ENCODE results near the gene UBA5. TPM values are rescaled to one million over a fixed set of nuclear protein-coding genes. Genes with fewer than 3 reads are reported as not detected.

UBA5 gene
- total RNA-seq, 1 donor from 2014 or later, result 36.2 TPM

DNA sequence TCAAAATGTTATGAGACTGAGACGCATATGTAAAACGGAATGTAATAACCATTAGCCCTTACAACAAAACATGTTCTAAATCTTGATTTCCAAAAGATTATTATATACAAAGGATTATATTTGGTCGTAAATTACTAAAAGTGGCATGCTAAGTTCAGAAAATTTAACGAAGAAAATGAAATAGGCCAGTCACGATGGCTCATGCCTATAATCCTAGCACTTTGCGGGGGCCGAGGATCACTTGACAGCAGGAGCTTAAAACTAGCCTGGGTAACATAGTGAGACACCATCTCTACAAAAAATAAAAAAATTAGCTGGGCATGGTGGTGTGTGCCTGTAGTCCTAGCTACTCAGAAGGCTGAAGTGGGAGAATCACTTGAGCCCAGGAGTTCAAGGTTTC lies 29.5 kb upstream of the UBA5 start:
- H3K4me1 Mint-ChIP-seq (ENCODE audit: low read depth, unreplicated experiment), result peaks cover 3% of the 10 kb centered on the region
- peak overlapping the region; percentile 13 for H3K9ac ChIP-seq (ENCODE audit: low read length)
- H3K4me1 ChIP-seq (ENCODE audit: insufficient read depth, low read length), result peaks cover 10% of the 10 kb centered on the region
- no peaks in the 10 kb centered on the region for H3K27me3 Mint-ChIP-seq (ENCODE audit: low read depth, unreplicated experiment)
- H3K9me3 ChIP-seq (ENCODE audit: insufficient read depth, low read depth, low read length), result no peaks in the 10 kb centered on the region
- H3K4me3 Mint-ChIP-seq (ENCODE audit: unreplicated experiment), result no peak overlapping the region
- FAIRE-seq (no peak), DNase-seq (ENCODE audit: low read depth) (no peak)
- H3K4me2 ChIP-seq (ENCODE audit: low read length), result no peak overlapping the region
- H3K9me3 Mint-ChIP-seq (ENCODE audit: unreplicated experiment), result no peaks in the 10 kb centered on the region
- H3K4me3 ChIP-seq (ENCODE audit: insufficient read depth, low read depth, low read length), result no peak overlapping the region
- H3K36me3 Mint-ChIP-seq (ENCODE audit: low read depth, unreplicated experiment), result no peaks in the 10 kb centered on the region
- peaks cover 11% of the 10 kb centered on the region for H3K36me3 ChIP-seq (ENCODE audit: insufficient read depth, low read length)
- no peaks in the 10 kb centered on the region for H4K20me1 ChIP-seq (ENCODE audit: insufficient read depth, low read length)
- H3K27me3 ChIP-seq (ENCODE audit: insufficient read depth, low read length), result no peaks in the 10 kb centered on the region
- no peaks in the 10 kb centered on the region for H3K79me2 ChIP-seq (ENCODE audit: insufficient read depth, low read length)
- H3K27ac ChIP-seq (ENCODE audit: low read depth, low read length), result peak overlapping the region; percentile 92
- TF ChIP-seq EZH2 (IDR thresholded peaks at IDR 0.05; ENCODE audit: insufficient read depth, low read length), result no peak
- TF ChIP-seq, protein P1, sequence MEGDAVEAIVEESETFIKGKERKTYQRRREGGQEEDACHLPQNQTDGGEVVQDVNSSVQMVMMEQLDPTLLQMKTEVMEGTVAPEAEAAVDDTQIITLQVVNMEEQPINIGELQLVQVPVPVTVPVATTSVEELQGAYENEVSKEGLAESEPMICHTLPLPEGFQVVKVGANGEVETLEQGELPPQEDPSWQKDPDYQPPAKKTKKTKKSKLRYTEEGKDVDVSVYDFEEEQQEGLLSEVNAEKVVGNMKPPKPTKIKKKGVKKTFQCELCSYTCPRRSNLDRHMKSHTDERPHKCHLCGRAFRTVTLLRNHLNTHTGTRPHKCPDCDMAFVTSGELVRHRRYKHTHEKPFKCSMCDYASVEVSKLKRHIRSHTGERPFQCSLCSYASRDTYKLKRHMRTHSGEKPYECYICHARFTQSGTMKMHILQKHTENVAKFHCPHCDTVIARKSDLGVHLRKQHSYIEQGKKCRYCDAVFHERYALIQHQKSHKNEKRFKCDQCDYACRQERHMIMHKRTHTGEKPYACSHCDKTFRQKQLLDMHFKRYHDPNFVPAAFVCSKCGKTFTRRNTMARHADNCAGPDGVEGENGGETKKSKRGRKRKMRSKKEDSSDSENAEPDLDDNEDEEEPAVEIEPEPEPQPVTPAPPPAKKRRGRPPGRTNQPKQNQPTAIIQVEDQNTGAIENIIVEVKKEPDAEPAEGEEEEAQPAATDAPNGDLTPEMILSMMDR (IDR thresholded peaks at IDR 0.05; ENCODE audit: insufficient read depth, low read depth, low read length), result no peak
- H3K27ac Mint-ChIP-seq (ENCODE audit: unreplicated experiment), result no peak overlapping the region
- no peak overlapping the region for H2AFZ ChIP-seq (ENCODE audit: low read depth, low read length)

DNA sequence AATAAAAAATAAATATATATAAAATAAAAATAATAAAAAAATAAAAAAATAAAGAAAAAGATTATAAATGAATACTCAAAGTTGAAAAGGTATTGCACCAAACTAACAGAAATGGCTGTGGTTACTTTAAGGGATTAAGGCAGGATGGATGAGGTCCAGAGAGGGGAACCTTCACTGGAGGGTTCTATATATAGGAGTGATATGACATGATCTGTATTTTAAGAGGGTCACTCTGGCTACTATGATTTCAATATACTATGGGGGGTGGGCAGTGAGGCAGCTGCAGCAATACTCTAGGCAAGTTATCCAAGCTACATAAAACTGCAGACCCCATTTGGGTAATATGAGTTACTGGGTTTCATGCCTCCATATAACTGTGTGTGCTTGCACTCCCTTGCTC lies 25.1 kb upstream of the UBA5 start:
- peaks cover 2% of the 10 kb centered on the region for H3K4me1 Mint-ChIP-seq (ENCODE audit: low read depth, unreplicated experiment)
- no peaks in the 10 kb centered on the region for H4K20me1 ChIP-seq (ENCODE audit: insufficient read depth, low read length)
- no peaks in the 10 kb centered on the region for H3K79me2 ChIP-seq (ENCODE audit: insufficient read depth, low read length)
- no peaks in the 10 kb centered on the region for H3K9me3 Mint-ChIP-seq (ENCODE audit: unreplicated experiment)
- no peaks in the 10 kb centered on the region for H3K36me3 Mint-ChIP-seq (ENCODE audit: low read depth, unreplicated experiment)
- no peak for FAIRE-seq
- no peak for DNase-seq (ENCODE audit: low read depth)
- H3K27ac Mint-ChIP-seq (ENCODE audit: unreplicated experiment), result no peak overlapping the region
- H3K27me3 Mint-ChIP-seq (ENCODE audit: low read depth, unreplicated experiment), result no peaks in the 10 kb centered on the region
- no peaks in the 10 kb centered on the region for H3K27me3 ChIP-seq (ENCODE audit: insufficient read depth, low read length)
- H3K4me1 ChIP-seq (ENCODE audit: insufficient read depth, low read length), result peaks cover 4% of the 10 kb centered on the region
- no peak overlapping the region for H3K27ac ChIP-seq (ENCODE audit: low read depth, low read length)
- no peak overlapping the region for H3K4me3 Mint-ChIP-seq (ENCODE audit: unreplicated experiment)
- TF ChIP-seq EZH2 (IDR thresholded peaks at IDR 0.05; ENCODE audit: insufficient read depth, low read length), result no peak
- TF ChIP-seq, protein P1 (IDR thresholded peaks at IDR 0.05; ENCODE audit: insufficient read depth, low read depth, low read length), result no peak
- H3K36me3 ChIP-seq (ENCODE audit: insufficient read depth, low read length), result peaks cover 3% of the 10 kb centered on the region
- no peak overlapping the region for H2AFZ ChIP-seq (ENCODE audit: low read depth, low read length)
- H3K9me3 ChIP-seq (ENCODE audit: insufficient read depth, low read depth, low read length), result no peaks in the 10 kb centered on the region
- no peak overlapping the region for H3K9ac ChIP-seq (ENCODE audit: low read length)
- H3K4me3 ChIP-seq (ENCODE audit: insufficient read depth, low read depth, low read length), result no peak overlapping the region
- no peak overlapping the region for H3K4me2 ChIP-seq (ENCODE audit: low read length)

DNA sequence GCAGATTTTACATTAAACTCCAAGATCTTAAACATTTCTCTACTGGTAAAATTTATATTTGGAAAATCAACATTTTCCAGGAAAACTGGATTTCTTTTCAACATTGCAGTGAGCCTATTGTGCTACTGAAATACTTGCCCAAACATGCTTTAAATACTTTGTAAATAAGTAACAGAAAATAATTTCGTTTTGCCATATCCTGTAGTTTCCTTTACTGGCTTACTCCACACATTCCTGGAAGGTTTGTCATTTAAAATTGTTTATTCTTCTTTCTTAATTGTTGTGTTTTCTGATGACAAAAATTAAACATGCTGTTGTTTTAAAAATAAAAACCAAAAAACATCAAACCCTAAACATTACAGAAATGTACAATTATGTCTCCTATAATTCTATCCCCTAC lies 22.5 kb upstream of the UBA5 start:
- TF ChIP-seq, protein P1 (IDR thresholded peaks at IDR 0.05; ENCODE audit: insufficient read depth, low read depth, low read length), result no peak
- no peak for TF ChIP-seq EZH2 (IDR thresholded peaks at IDR 0.05; ENCODE audit: insufficient read depth, low read length)
- Histone ChIP-seq H3K9ac (ENCODE audit: low read length) (no peak overlapping the region), H2AFZ (ENCODE audit: low read depth, low read length) (no peak overlapping the region), H3K4me2 (ENCODE audit: low read length) (peak overlapping the region; percentile 4), H3K27me3 (ENCODE audit: insufficient read depth, low read length) (no peaks in the 10 kb centered on the region), H3K36me3 (ENCODE audit: insufficient read depth, low read length) (peaks cover 3% of the 10 kb centered on the region), H4K20me1 (ENCODE audit: insufficient read depth, low read length) (no peaks in the 10 kb centered on the region), H3K27ac (ENCODE audit: low read depth, low read length) (no peak overlapping the region), H3K4me3 (ENCODE audit: insufficient read depth, low read depth, low read length) (no peak overlapping the region), H3K4me1 (ENCODE audit: insufficient read depth, low read length) (no peaks in the 10 kb centered on the region), H3K79me2 (ENCODE audit: insufficient read depth, low read length) (no peaks in the 10 kb centered on the region), H3K9me3 (ENCODE audit: insufficient read depth, low read depth, low read length) (no peaks in the 10 kb centered on the region)
- DNase-seq (ENCODE audit: low read depth) (peak; percentile 38), FAIRE-seq (no peak)
- no peaks in the 10 kb centered on the region for H3K27me3 Mint-ChIP-seq (ENCODE audit: low read depth, unreplicated experiment)
- H3K9me3 Mint-ChIP-seq (ENCODE audit: unreplicated experiment), result no peaks in the 10 kb centered on the region
- H3K4me1 Mint-ChIP-seq (ENCODE audit: low read depth, unreplicated experiment), result peaks cover 2% of the 10 kb centered on the region
- no peak overlapping the region for H3K4me3 Mint-ChIP-seq (ENCODE audit: unreplicated experiment)
- H3K36me3 Mint-ChIP-seq (ENCODE audit: low read depth, unreplicated experiment), result no peaks in the 10 kb centered on the region
- H3K27ac Mint-ChIP-seq (ENCODE audit: unreplicated experiment), result no peak overlapping the region

All from astrocyte (in vitro differentiated cells and primary cell).